HG03460 (cell line): ENCODE results near the gene MYH7.

Source experiments
- ATAC-seq: cut with Tn5 transposase; IDR thresholded peaks from one replicate; pipeline ENCODE4 v1.9.1; 2021; ENCODE audit not compliant: unreplicated experiment

MYH7 gene

GRCh38 chr14:23375527-23376251 lies 59.8 kb downstream of the MYH7 start:
- no peak for ATAC-seq

GRCh38 chr14:23373041-23373440 lies 62.4 kb downstream of the MYH7 start:
- no peak for ATAC-seq

GRCh38 chr14:23372509-23372908 lies 63.0 kb downstream of the MYH7 start, which contains the start of gene IL25:
TSS of gene IL25 (plus strand) at chr14:23372809.
- ATAC-seq = no peak

- no peak for ATAC-seq
These were observed 63.6 kb downstream of the MYH7 start for GRCh38 chr14:23371865-23372264.

- ATAC-seq = no peak
These were observed 65.2 kb downstream of the MYH7 start for GRCh38 chr14:23370221-23370620.

- no peak for ATAC-seq
These were observed 69.0 kb downstream of the MYH7 start for GRCh38 chr14:23366426-23366921.

- no peak for ATAC-seq
These were observed 69.6 kb downstream of the MYH7 start for GRCh38 chr14:23365732-23366425.

- no peak for ATAC-seq
These were observed 70.3 kb downstream of the MYH7 start, which contains the start of gene EFS for GRCh38 chr14:23365036-23365731. TSS of gene EFS (minus strand) at chr14:23365172. CDS start at chr14:23365025, 147 bp downstream.

GRCh38 chr14:23364164-23365035 lies 71.1 kb downstream of the MYH7 start:
- ATAC-seq = no peak
